ENCODE measurements around the gene CTIF.

Gene CTIF

DNA sequence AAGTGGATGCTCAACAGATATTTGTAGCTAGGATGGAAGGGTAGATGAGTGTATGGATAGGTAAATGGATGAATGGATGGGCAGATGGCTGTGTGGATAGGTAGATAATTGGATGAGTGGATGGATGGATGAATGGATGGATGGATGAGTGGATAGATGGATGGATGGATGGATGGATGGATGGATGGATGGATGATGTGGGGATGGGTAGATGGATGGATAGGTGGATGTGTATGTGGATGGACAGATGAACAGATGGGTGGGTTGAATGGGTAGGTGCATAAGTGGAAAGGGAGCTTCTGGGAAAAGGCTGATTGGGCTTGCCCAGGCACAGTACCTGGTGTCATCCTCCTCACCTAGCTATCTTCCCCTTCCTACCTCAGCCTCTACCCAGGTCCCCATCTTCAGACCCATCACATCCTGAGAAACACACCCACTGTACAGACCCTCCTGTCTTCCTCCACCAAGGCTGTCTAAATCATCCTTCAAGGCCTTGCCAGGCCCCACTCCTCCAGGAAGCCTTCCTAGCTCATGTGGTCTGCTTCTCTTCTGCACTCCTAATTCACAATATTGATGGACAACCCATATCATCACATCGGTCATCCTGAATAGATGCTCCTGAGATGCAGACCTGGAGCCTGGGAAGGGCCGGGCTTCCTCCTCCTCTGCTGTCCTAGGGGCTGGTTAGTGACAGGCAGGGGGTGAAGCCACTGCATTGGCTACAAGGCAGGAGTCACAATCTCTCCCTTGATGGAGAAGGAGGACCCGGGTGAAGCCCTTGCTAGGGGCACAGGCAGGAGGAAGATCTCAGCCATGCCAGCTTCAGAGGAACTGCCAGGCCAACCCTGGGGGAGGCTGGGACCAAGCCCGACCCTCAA is 362.6 kb downstream of the CTIF start:
- no peak overlapping the region for H3K27ac ChIP-seq (ENCODE audit: low read length)
- no peaks in the 10 kb centered on the region for H3K36me3 ChIP-seq (replicated peaks; ENCODE audit: insufficient read depth, low read length)
- TF ChIP-seq EZH2 (optimal IDR thresholded peaks at IDR 0.05; ENCODE audit: low read depth, low read length) (no peak), EZH2phosphoT487 (IDR thresholded peaks at IDR 0.05; ENCODE audit: low read length) (no peak)
- TF ChIP-seq, protein P1, sequence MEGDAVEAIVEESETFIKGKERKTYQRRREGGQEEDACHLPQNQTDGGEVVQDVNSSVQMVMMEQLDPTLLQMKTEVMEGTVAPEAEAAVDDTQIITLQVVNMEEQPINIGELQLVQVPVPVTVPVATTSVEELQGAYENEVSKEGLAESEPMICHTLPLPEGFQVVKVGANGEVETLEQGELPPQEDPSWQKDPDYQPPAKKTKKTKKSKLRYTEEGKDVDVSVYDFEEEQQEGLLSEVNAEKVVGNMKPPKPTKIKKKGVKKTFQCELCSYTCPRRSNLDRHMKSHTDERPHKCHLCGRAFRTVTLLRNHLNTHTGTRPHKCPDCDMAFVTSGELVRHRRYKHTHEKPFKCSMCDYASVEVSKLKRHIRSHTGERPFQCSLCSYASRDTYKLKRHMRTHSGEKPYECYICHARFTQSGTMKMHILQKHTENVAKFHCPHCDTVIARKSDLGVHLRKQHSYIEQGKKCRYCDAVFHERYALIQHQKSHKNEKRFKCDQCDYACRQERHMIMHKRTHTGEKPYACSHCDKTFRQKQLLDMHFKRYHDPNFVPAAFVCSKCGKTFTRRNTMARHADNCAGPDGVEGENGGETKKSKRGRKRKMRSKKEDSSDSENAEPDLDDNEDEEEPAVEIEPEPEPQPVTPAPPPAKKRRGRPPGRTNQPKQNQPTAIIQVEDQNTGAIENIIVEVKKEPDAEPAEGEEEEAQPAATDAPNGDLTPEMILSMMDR (IDR thresholded peaks at IDR 0.05; ENCODE audit: low read length) = no peak
- no peaks in the 10 kb centered on the region for H3K79me2 ChIP-seq (ENCODE audit: low read length)
- no peaks in the 10 kb centered on the region for H3F3A ChIP-seq (ENCODE audit: insufficient read depth, low read length)
- no peaks in the 10 kb centered on the region for H3K9me2 ChIP-seq (replicated peaks; ENCODE audit: insufficient read depth, low read length)
- no peak for DNase-seq
- peaks cover 12% of the 10 kb centered on the region for H3K4me1 ChIP-seq (ENCODE audit: low read length)
- H3K9me3 ChIP-seq (replicated peaks; ENCODE audit: insufficient read depth, low read length) = no peaks in the 10 kb centered on the region
- H3K9ac ChIP-seq (ENCODE audit: low read length) = no peak overlapping the region
- no peak overlapping the region for H3K4me2 ChIP-seq (ENCODE audit: low read depth, low read length)
- no peak overlapping the region for H2AFZ ChIP-seq (ENCODE audit: low read length)
- no peak overlapping the region for H3K4me3 ChIP-seq (ENCODE audit: low read length)
- H4K20me1 ChIP-seq (ENCODE audit: insufficient read depth, low read length) = no peaks in the 10 kb centered on the region
- H3K27me3 ChIP-seq (replicated peaks; ENCODE audit: insufficient read depth, low read length) = no peaks in the 10 kb centered on the region

DNA sequence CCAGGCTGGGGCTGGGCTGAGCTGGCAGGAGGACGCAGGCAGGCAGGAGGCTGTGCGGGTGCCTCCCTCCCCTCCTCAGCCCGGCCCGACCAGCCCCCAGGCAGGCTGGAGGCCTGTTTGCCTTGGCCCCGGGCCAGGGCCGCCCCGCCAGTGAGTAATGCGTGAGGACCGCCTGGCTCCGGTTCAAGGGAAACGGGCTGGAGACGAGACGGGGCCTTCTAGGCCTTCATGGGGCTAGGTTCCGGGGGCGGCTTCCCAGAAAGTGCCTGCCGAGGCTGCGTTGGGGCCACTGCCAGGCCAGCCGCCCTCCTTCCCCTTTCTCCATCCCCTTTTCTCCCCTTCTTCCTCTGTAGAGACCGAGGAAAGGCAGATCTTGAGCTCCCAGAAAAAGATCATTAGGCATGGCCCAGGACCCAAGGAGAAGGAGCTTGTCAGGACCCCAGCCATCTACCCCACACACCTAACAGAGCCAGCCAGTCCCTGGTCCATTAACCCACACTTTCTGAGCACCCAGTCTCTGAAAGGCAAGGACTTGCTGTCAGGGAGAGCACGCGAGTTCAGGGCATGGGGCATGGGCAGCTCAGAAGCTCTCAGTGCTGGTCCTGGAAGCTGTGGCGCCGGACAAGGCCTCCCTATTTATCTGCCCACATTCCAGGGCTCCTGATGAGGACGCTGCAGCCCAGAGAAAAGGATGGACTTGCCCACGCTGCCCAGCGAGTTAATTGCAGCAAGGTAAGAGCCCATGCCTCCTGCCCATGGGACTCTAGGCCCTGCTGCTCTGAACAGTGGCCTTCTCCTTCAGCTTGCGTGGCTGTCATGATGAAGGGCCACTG is 363.4 kb downstream of the CTIF start:
- Histone ChIP-seq H3K27me3 (replicated peaks; ENCODE audit: insufficient read depth, low read length) (no peaks in the 10 kb centered on the region), H3K9ac (ENCODE audit: low read length) (no peak overlapping the region), H3F3A (ENCODE audit: insufficient read depth, low read length) (no peaks in the 10 kb centered on the region), H2AFZ (ENCODE audit: low read length) (no peak overlapping the region), H3K9me2 (replicated peaks; ENCODE audit: insufficient read depth, low read length) (no peaks in the 10 kb centered on the region), H3K79me2 (ENCODE audit: low read length) (no peaks in the 10 kb centered on the region), H3K9me3 (replicated peaks; ENCODE audit: insufficient read depth, low read length) (no peaks in the 10 kb centered on the region), H3K36me3 (replicated peaks; ENCODE audit: insufficient read depth, low read length) (no peaks in the 10 kb centered on the region), H3K4me3 (ENCODE audit: low read length) (no peak overlapping the region), H4K20me1 (ENCODE audit: insufficient read depth, low read length) (no peaks in the 10 kb centered on the region), H3K27ac (ENCODE audit: low read length) (no peak overlapping the region), H3K4me2 (ENCODE audit: low read depth, low read length) (no peak overlapping the region), H3K4me1 (ENCODE audit: low read length) (peaks cover 3% of the 10 kb centered on the region; the same call in 1 of the 2 replicates)
- DNase-seq = no peak
- TF ChIP-seq EZH2 (optimal IDR thresholded peaks at IDR 0.05; ENCODE audit: low read depth, low read length) (no peak), EZH2phosphoT487 (IDR thresholded peaks at IDR 0.05; ENCODE audit: low read length) (no peak)
- TF ChIP-seq, protein P1 (IDR thresholded peaks at IDR 0.05; ENCODE audit: low read length) = no peak

- H3K9ac ChIP-seq (ENCODE audit: low read length) = no peak overlapping the region
- no peak overlapping the region for H3K4me3 ChIP-seq (ENCODE audit: low read length)
- H3K79me2 ChIP-seq (ENCODE audit: low read length) = no peaks in the 10 kb centered on the region
- H3K27me3 ChIP-seq (replicated peaks; ENCODE audit: insufficient read depth, low read length) = no peaks in the 10 kb centered on the region
- H3K4me2 ChIP-seq (ENCODE audit: low read depth, low read length) = no peak overlapping the region
- no peak for DNase-seq
- no peaks in the 10 kb centered on the region for H4K20me1 ChIP-seq (ENCODE audit: insufficient read depth, low read length)
- H3F3A ChIP-seq (ENCODE audit: insufficient read depth, low read length) = no peaks in the 10 kb centered on the region
- no peaks in the 10 kb centered on the region for H3K9me2 ChIP-seq (replicated peaks; ENCODE audit: insufficient read depth, low read length)
- no peaks in the 10 kb centered on the region for H3K4me1 ChIP-seq (ENCODE audit: low read length)
- H3K27ac ChIP-seq (ENCODE audit: low read length) = no peak overlapping the region
- no peaks in the 10 kb centered on the region for H3K9me3 ChIP-seq (replicated peaks; ENCODE audit: insufficient read depth, low read length)
- H2AFZ ChIP-seq (ENCODE audit: low read length) = no peak overlapping the region
- TF ChIP-seq, protein P1 (IDR thresholded peaks at IDR 0.05; ENCODE audit: low read length) = no peak
- TF ChIP-seq EZH2phosphoT487 (IDR thresholded peaks at IDR 0.05; ENCODE audit: low read length) (no peak), EZH2 (optimal IDR thresholded peaks at IDR 0.05; ENCODE audit: low read depth, low read length) (no peak)
- no peaks in the 10 kb centered on the region for H3K36me3 ChIP-seq (replicated peaks; ENCODE audit: insufficient read depth, low read length)
These were observed 364.2 kb downstream of the CTIF start for GRCh38 chr18:48902856-48903601.

Data from MM.1S (cell line).